Skin of body (tissue), 2 donors: Measurements from ENCODE around the gene SURF1. TPM values are rescaled to one million over a fixed set of nuclear protein-coding genes. Genes with fewer than 3 reads are reported as not detected.
A peak's percentile ranks its signal among the peaks of the same experiment; 100 is the strongest.

Experiments used
- DNase-seq: peaks from one replicate; lab custom pipeline; 2025; lab: John Stamatoyannopoulos, UW
- total RNA-seq: library from RNA; depleted of rRNA; stranded (reverse); fragments of >200 nt; gene quantifications from one replicate; pipeline ENCODE4 v1.2.3, GENCODE V29; 2014

The SURF1 gene
- total RNA-seq, 1 donor from 2014 or later = 15.0 TPM

DNA sequence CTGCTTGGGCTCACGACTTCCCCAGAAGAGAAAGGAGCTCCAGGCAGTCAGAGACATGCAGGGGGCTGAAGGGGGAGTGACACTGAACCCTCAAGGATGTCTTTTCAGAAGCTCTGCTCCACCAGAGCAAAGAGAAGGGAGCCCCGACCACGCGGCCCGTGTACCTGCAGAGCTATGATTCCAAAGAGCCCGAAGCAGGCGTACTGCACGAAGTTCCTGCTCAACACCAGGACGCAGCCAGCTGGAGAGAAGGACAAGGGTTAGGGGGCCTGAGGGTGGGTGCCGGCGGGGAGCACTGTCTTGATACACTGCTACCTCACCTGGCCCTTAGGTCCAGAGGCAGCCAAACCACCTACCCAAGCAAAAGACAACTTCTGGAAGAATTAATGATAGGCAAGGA lies 10.1 kb upstream of the SURF1 start:
- DNase-seq = no peak

- no peak for DNase-seq
Observed at GRCh38 chr9:133362359-133363044, 6.2 kb upstream of the SURF1 start.

DNA sequence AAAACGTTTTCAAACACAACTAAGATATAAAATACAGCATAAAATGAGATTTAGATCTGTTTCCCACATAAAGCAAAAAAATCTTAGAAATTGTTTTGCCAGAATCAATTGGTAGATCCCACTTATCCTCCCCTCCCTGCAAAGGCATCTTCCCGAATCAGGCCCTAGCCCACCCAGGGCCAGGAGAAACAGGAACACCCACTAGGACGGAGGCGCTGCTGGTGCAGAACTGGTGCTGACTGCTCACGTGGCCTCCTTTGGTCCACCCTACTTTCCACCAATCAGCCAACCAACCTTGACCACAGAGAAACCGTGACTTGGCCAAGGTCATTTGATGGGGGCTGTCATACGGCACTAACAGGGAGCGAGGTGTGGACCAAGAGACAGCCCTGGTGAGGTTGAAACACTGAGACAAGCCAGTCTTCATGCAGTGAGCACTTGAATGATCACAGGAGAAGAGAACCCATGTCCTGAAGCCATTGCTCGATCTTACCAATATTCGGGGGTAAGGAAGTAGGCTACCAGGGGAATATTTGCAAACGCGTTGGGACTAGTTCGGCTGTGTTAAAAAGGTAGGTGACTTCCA lies 5.3 kb upstream of the SURF1 start:
- no peak for DNase-seq

- DNase-seq = no peak
Observed at GRCh38 chr9:133360400-133361393, 4.4 kb upstream of the SURF1 start.

DNA sequence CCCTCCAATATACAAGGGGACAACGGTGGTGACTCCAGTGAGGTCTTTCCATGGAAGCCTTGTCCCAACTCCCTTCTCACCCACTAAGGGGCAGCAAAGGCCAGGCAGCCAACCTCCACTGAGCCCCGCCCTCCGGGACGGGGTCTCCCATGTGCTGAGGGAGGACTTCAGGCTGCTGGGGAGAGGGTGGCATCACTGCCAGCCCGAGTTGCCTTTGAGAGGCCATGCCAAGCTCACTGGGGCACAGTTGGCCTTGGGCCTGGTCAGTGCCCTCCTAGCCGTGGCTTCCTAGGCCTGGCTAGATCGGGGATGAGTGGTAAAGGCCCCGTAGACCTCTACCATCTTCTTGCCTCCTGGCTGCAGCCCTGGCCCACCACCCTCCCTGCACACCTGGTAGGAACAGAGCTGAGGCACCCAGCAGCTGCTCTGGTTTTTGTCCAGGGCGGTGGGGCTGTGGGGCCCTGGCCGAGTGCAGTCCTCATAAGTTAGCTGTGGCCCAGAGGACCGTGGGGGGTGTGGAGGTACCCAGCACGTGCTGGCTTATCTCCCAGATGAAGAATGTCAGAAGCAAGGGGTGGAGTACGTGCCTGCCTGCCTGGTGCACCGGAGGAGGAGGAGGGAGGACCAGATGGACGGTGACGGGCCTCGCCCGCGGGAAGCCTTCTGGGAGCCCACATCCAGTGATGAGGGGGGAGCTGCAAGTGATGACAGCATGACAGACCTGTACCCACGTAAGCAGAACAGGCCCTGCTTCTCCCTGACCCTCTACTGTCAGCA lies 3.3 kb upstream of the SURF1 start:
- no peak for DNase-seq

DNA sequence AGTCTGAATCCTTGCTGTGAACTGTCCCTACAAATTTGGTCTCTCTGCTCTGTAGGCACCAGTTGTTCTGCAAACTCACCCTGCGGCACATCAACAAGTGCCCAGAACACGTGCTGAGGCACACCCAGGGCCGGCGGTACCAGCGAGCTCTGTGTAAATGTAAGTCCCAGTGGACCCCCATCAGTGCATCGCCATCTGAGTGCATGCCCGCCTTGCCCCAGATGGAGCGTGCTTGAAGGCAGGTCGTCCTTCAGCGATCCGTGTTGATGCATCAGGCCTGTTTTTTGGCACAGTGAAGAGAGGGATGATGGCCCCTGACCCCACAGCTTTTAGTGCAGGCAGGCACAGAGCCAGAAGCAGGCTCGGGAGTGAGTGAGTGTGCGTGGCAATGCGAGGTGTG lies 1.4 kb upstream of the SURF1 start:
- DNase-seq = no peak

GRCh38 chr9:133355881-133356357 lies 368 bp downstream of the SURF1 start:
- no peak for DNase-seq

- no peak for DNase-seq
Observed at GRCh38 chr9:133354766-133355165, 1.5 kb downstream of the SURF1 start.

- DNase-seq = no peak
Observed at GRCh38 chr9:133353548-133353947, 2.7 kb downstream of the SURF1 start.

- no peak for DNase-seq
Observed at GRCh38 chr9:133352635-133353340, 3.5 kb downstream of the SURF1 start.

GRCh38 chr9:133351908-133352634 lies 4.2 kb downstream of the SURF1 start:
- no peak for DNase-seq

DNA sequence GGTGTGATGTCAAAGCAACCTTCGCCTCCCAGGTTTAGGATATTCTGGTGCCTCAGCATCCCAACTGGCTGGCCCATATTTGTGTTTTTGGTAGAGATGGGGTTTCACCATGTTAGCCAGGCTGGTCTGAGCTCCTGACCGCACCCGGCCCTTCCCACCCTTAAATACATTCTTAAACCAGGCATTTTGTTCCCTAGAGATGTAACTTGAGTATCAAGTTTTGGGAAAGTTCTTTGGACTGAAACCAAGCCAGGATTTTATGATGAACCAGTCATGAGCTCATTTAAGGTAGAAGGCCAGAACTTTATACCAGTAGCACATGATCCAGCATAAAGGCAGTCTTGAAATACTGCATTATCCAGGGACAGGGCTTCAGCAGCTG lies 4.8 kb downstream of the SURF1 start:
- DNase-seq = no peak

DNA sequence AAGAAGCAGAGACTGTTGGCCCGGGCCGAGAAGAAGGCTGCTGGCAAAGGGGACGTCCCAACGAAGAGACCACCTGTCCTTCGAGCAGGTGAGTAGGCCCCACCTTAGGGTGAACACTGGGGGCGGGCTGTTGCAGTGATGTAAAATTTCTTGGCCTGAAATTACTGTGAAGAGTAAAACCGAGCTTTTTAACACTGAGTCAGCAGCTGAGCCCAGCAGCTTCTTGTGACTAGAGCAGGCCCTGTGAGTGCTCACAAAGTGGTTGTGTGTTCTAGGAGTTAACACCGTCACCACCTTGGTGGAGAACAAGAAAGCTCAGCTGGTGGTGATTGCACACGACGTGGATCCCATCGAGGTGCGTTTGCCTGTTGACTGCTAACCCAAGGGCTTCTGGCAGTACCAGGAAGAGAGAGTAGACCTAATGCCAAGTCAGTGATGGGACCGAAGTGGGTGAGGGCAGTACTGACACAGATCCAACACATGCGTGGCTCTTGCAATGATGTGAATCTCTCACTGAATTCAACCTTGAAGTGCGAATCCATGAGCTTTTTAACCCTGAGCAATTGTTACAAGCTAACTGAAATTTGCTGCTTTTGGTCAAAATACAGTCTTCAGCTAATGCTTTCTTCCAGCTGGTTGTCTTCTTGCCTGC lies 6.2 kb downstream of the SURF1 start:
- no peak for DNase-seq

DNA sequence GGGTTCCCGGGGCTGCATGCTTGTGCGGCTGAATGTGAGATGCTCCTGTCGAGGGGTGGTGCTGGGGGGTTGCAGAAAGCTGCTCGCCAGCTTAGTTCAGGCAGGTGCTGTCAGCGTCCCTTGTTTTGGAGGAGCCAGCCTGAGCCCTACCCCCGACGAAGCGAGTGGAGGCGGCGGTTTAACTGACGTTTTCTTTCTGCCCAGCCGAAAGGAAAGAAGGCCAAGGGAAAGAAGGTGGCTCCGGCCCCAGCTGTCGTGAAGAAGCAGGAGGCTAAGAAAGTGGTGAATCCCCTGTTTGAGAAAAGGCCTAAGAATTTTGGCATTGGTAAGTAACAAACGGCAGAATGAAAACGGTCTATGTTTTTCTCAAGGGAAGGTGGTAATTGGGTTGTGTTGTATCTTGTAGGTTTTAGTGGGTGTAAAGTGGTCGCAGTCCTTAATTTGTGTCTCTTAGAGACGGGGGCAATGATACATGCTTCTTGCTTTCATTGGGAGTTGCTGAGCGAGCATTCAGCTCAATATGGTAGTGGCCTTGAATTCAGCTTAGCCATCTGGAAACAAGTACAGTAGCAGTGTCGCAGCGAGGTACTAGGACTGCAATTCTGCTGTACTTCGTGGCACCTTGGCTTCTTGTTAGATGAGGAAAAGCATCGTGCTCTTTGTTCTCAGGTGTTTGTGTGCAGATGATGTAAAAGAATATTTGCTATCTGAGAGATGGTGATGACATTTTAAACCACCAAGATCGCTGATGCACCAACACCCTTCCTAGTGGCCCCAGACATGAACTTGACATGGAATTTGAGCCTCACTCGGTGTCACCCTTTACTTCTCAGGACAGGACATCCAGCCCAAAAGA lies 7.3 kb downstream of the SURF1 start:
- no peak for DNase-seq

- DNase-seq = peak; percentile 96
Observed at GRCh38 chr9:133347985-133348717, 8.1 kb downstream of the SURF1 start, which contains the start of the genes MED22 and RPL7A. Gene MED22 (minus strand): TSS chr9:133348131. CDS start chr9:133346662, 1,469 bp downstream. Gene RPL7A (plus strand): TSS chr9:133348218. CDS start chr9:133348244, 26 bp downstream.

DNA sequence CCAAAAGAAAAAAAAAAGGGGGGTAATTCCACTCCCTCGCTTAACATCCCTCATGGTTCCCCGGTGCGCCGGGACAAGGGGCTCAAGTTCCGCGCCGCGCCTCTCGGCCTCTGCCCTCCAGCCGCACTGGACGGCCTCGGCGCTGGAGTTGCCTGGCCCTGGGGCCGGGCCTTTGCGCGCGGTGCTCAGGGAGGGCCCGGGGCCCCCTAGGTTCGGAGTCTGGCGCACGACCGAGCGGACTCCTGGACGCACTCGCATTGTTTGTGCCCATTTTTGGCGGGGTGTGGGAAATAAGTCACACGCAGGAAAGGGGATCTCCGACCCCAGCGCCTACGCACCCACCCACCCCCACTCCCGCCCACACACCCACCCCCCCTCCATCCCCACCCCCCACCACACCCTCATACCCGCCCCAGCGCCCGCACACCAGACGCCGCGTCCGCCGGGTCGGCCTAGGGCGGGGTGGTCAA lies 8.7 kb downstream of the SURF1 start:
- no peak for DNase-seq

DNA sequence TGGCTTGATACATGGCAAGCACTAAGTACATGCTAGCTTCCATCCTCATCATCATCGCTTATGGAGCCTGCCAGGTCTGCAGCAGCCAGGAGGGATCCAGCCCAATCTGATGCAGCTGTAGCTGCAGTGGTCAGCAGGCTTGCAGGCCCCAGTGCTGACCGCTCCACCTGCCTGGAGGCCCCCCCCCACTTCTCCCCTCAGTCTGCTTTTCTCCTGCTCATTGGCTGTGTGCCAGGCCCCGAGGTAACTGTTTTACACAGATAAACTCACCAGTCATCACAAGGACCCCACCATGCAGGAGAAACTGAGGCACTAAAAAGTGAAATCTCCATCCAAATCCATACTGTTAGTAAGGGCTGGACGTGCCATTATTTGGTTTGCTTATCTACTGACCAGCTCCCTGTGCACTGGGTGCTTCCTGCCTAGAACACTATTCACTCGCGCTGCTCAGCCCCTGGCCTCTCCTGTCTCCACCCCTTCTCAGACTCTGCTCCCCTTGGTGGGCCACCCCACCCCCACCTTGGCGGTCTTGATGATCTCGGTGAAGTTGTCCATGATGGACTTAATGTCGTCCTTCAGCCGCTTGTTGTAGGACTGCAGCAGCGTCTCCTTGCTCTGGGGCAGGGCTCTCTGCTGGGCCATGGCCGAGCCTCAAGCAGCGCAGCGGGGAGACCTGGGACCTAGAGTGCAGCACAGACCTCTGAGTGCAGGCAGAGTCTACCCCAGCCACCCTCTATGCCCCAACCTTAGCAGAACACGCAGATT lies 10.1 kb downstream of the SURF1 start:
- DNase-seq = no peak
